ENCODE measurements around the gene LRRC72.

LRRC72 gene

DNA sequence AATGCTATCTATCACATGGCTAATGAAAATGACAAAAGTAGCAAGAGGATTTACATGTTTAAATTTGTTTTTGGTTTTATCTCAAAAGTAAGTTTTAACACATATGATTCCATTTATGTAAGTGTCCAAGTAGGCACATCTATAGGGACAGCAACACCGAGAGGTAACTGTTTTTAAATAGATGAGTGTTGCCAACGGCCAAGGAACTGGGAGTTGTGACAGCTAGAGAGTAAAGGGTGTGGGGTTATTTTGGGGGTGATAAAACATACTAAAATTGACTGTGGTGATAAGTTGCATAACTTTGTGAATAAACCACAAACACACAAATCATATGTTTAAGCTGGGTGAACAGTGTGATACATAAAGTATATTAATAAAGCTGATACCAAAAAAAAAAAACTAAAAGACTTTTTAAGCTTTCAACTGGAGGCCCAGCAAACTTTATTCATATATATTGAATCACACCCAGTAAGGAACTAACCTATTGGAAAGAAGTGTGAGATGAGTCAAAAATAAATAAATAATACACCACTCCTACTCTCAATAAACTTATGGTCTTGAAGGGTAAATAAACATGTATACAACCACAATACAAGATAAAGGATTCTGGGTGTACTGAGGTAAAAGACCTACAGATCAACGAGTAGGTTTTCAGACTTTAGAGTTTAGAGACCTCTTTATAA lies 33.0 kb downstream of the LRRC72 start:
- H3K4me2 ChIP-seq (ENCODE audit: low read length), result no peak overlapping the region
- H3K36me3 ChIP-seq (ENCODE audit: control insufficient read depth, low read length), result no peaks in the 10 kb centered on the region
- no peak overlapping the region for H3K27ac ChIP-seq (ENCODE audit: low read depth, low read length)
- H3K9me3 ChIP-seq (ENCODE audit: control insufficient read depth, insufficient read depth, low read length), result no peaks in the 10 kb centered on the region
- H3K4me3 ChIP-seq (ENCODE audit: low read length), result no peak overlapping the region
- no peaks in the 10 kb centered on the region for H3K9me2 ChIP-seq (replicated peaks; ENCODE audit: control insufficient read depth, low read length)
- H3F3A ChIP-seq (ENCODE audit: control insufficient read depth, insufficient read depth), result no peaks in the 10 kb centered on the region
- TF ChIP-seq, protein P1, sequence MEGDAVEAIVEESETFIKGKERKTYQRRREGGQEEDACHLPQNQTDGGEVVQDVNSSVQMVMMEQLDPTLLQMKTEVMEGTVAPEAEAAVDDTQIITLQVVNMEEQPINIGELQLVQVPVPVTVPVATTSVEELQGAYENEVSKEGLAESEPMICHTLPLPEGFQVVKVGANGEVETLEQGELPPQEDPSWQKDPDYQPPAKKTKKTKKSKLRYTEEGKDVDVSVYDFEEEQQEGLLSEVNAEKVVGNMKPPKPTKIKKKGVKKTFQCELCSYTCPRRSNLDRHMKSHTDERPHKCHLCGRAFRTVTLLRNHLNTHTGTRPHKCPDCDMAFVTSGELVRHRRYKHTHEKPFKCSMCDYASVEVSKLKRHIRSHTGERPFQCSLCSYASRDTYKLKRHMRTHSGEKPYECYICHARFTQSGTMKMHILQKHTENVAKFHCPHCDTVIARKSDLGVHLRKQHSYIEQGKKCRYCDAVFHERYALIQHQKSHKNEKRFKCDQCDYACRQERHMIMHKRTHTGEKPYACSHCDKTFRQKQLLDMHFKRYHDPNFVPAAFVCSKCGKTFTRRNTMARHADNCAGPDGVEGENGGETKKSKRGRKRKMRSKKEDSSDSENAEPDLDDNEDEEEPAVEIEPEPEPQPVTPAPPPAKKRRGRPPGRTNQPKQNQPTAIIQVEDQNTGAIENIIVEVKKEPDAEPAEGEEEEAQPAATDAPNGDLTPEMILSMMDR (IDR thresholded peaks at IDR 0.05; ENCODE audit: low read depth, low read length, poor library complexity, severe bottlenecking), result no peak
- no peak for TF ChIP-seq EZH2phosphoT487 (IDR thresholded peaks at IDR 0.05; ENCODE audit: borderline replicate concordance, low read length)
- no peaks in the 10 kb centered on the region for H3K79me2 ChIP-seq (ENCODE audit: control insufficient read depth, low read length)
- H4K20me1 ChIP-seq (ENCODE audit: control insufficient read depth, insufficient read depth, low read depth, low read length), result no peaks in the 10 kb centered on the region
- no peaks in the 10 kb centered on the region for H3K4me1 ChIP-seq (ENCODE audit: control insufficient read depth, low read length)
- peaks cover 14% of the 10 kb centered on the region for H3K27me3 ChIP-seq (ENCODE audit: control insufficient read depth, low read length)

DNA sequence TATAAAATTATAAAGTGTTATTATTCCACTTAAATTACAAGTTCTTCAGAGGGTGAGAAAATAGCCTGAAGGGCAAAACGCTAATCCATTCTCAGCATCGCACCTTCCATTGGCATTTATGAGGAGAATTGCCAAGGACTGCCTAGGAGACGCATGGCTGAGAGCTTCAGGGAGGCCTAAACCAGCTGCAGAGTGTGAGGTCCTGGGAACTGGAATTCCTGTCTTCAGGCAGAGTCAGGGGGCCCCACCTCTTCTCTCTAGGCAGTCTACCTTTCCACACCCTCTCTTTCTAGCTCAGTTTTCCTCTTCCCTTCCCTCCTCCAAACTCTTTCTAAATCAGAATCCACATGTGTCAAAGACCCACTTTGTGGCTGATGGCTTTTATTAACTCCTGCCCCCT lies 35.3 kb downstream of the LRRC72 start:
- peaks cover 19% of the 10 kb centered on the region for H3K27me3 ChIP-seq (ENCODE audit: control insufficient read depth, low read length)
- H3K9me2 ChIP-seq (replicated peaks; ENCODE audit: control insufficient read depth, low read length), result no peaks in the 10 kb centered on the region
- no peak overlapping the region for H3K4me3 ChIP-seq (ENCODE audit: low read length)
- no peaks in the 10 kb centered on the region for H3K4me1 ChIP-seq (ENCODE audit: control insufficient read depth, low read length)
- no peaks in the 10 kb centered on the region for H4K20me1 ChIP-seq (ENCODE audit: control insufficient read depth, insufficient read depth, low read depth, low read length)
- H3K9me3 ChIP-seq (ENCODE audit: control insufficient read depth, insufficient read depth, low read length), result no peaks in the 10 kb centered on the region
- H3F3A ChIP-seq (ENCODE audit: control insufficient read depth, insufficient read depth), result no peaks in the 10 kb centered on the region
- no peak for TF ChIP-seq EZH2phosphoT487 (IDR thresholded peaks at IDR 0.05; ENCODE audit: borderline replicate concordance, low read length)
- TF ChIP-seq, protein P1 (IDR thresholded peaks at IDR 0.05; ENCODE audit: low read depth, low read length, poor library complexity, severe bottlenecking), result no peak
- H3K79me2 ChIP-seq (ENCODE audit: control insufficient read depth, low read length), result no peaks in the 10 kb centered on the region
- no peak overlapping the region for H3K4me2 ChIP-seq (ENCODE audit: low read length)
- H3K27ac ChIP-seq (ENCODE audit: low read depth, low read length), result no peak overlapping the region
- no peaks in the 10 kb centered on the region for H3K36me3 ChIP-seq (ENCODE audit: control insufficient read depth, low read length)

DNA sequence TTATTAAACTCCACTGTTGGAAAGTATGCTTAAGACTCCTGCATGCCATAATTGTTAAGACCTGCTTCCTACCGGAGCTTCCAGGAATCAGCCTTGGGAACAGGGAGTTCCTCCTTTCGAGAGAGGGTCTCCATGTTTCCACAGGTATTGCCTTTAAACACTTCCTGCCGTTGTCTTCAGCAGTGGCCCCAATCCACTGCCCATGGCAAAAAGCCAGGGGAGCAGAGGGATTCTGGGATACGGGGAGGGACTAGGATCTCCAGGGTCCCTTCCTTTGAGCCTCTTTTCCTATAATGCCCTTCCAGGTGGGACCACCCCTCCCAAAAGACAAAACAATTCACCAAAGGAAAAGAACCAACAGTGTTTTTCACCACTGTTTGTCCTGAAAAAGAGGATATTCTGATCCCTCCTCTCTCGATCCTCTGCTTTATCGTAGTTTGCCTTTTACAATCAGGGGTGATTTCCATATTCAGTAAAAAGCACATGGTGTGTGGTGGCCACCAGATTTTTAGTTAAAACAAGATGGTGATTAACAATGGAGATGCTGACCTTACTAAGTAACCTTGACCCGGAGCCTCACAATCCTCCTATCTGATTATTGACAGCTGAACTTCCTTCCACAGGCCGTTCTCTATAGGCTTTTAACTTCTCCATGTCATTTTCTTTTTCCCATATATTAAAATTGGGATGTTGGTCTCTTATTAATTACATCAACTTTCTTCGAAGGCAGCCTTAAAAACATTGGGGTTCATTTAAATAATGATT lies 36.0 kb downstream of the LRRC72 start:
- H3K27ac ChIP-seq (ENCODE audit: low read depth, low read length), result no peak overlapping the region
- H3K4me2 ChIP-seq (ENCODE audit: low read length), result no peak overlapping the region
- no peaks in the 10 kb centered on the region for H3F3A ChIP-seq (ENCODE audit: control insufficient read depth, insufficient read depth)
- no peaks in the 10 kb centered on the region for H4K20me1 ChIP-seq (ENCODE audit: control insufficient read depth, insufficient read depth, low read depth, low read length)
- no peaks in the 10 kb centered on the region for H3K79me2 ChIP-seq (ENCODE audit: control insufficient read depth, low read length)
- H3K4me1 ChIP-seq (ENCODE audit: control insufficient read depth, low read length), result no peaks in the 10 kb centered on the region
- H3K9me3 ChIP-seq (ENCODE audit: control insufficient read depth, insufficient read depth, low read length), result no peaks in the 10 kb centered on the region
- H3K4me3 ChIP-seq (ENCODE audit: low read length), result no peak overlapping the region
- H3K36me3 ChIP-seq (ENCODE audit: control insufficient read depth, low read length), result no peaks in the 10 kb centered on the region
- H3K27me3 ChIP-seq (ENCODE audit: control insufficient read depth, low read length), result peaks cover 21% of the 10 kb centered on the region
- H3K9me2 ChIP-seq (replicated peaks; ENCODE audit: control insufficient read depth, low read length), result no peaks in the 10 kb centered on the region
- TF ChIP-seq, protein P1 (IDR thresholded peaks at IDR 0.05; ENCODE audit: low read depth, low read length, poor library complexity, severe bottlenecking), result no peak
- TF ChIP-seq EZH2phosphoT487 (IDR thresholded peaks at IDR 0.05; ENCODE audit: borderline replicate concordance, low read length), result no peak

Measured in DOHH2 (cell line).